Measurements from ENCODE around the gene ERC2. TPM values are rescaled to one million over a fixed set of nuclear protein-coding genes. Genes with fewer than 3 reads are reported as not detected.
"Not testable (repeated sequence)": the region's sequence is repeated elsewhere in the genome, so short reads cannot be mapped to it uniquely, and the experiment has no call there.

ERC2 gene
- total and polyA plus RNA-seq, 8 donors = 1.2 to 4.8 (median 2.3) TPM

DNA sequence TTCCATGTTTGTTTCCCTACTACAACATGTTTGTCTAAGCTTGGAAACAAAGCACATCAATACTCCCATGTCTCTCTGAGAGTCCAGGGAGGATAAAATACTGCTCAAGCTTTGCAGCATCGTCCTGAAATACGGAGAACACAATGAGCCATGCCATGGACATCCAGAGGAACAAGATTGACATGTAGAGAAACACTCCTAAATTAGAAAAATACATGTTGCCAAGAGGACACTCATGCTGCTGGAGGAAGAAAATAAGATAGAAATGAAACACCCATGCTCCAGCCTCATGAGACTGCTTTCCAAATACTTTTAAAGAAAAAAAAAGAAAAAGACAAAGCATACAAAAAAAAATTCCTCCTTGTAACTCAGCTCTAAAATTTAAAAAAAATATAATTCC lies 387.0 kb downstream of the ERC2 start:
- Histone ChIP-seq H3K9me3 (no peaks in the 10 kb centered on the region), H3K36me3 (no peaks in the 10 kb centered on the region), H3K27me3 (peaks cover 0 to 2% (median 0%) of the 10 kb centered on the region in 4 donors), H3K4me1 (no peaks in the 10 kb centered on the region), H3K27ac (no peak overlapping the region), H3K4me3 (no peak overlapping the region)
- no peak for FAIRE-seq
- ATAC-seq = no peak
- intact Hi-C loops (cut with DNase I) = no loop called here
- no peak for DNase-seq
- TF ChIP-seq, protein P1, sequence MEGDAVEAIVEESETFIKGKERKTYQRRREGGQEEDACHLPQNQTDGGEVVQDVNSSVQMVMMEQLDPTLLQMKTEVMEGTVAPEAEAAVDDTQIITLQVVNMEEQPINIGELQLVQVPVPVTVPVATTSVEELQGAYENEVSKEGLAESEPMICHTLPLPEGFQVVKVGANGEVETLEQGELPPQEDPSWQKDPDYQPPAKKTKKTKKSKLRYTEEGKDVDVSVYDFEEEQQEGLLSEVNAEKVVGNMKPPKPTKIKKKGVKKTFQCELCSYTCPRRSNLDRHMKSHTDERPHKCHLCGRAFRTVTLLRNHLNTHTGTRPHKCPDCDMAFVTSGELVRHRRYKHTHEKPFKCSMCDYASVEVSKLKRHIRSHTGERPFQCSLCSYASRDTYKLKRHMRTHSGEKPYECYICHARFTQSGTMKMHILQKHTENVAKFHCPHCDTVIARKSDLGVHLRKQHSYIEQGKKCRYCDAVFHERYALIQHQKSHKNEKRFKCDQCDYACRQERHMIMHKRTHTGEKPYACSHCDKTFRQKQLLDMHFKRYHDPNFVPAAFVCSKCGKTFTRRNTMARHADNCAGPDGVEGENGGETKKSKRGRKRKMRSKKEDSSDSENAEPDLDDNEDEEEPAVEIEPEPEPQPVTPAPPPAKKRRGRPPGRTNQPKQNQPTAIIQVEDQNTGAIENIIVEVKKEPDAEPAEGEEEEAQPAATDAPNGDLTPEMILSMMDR (IDR thresholded peaks at IDR 0.05) = no peak
- WGBS, 2 donors = 52 to 54% methylated on average over 2 of the region's 2 CpGs

GRCh38 chr3:56076746-56077145 lies 391.5 kb downstream of the ERC2 start:
- WGBS, 2 donors = 47 to 52% methylated on average over 2 of the region's 2 CpGs
- no peak for FAIRE-seq
- Histone ChIP-seq H3K36me3 (no peaks in the 10 kb centered on the region), H3K27ac (no peak overlapping the region), H3K4me1 (no peaks in the 10 kb centered on the region), H3K27me3 (no peaks in the 10 kb centered on the region), H3K4me3 (no peak overlapping the region), H3K9me3 (no peaks in the 10 kb centered on the region)
- TF ChIP-seq, protein P1 (IDR thresholded peaks at IDR 0.05) = no peak
- peak in 1 of 4 donors; percentile 25 for ATAC-seq
- DNase-seq = no peak
- intact Hi-C loops (cut with DNase I) = no loop called here

GRCh38 chr3:56075089-56075488 lies 393.2 kb downstream of the ERC2 start:
- TF ChIP-seq, protein P1 (IDR thresholded peaks at IDR 0.05) = no peak
- ATAC-seq (no peak), DNase-seq (no peak), FAIRE-seq (no peak)
- no peaks in the 10 kb centered on the region for H3K27me3 ChIP-seq
- H3K27ac ChIP-seq = no peak overlapping the region
- no peaks in the 10 kb centered on the region for H3K9me3 ChIP-seq
- no peaks in the 10 kb centered on the region for H3K36me3 ChIP-seq
- H3K4me3 ChIP-seq = no peak overlapping the region
- intact Hi-C loops (cut with DNase I) = no loop called here
- H3K4me1 ChIP-seq = no peaks in the 10 kb centered on the region
- 47 to 89% methylated on average over 1 of the region's 1 CpG for WGBS, 2 donors

DNA sequence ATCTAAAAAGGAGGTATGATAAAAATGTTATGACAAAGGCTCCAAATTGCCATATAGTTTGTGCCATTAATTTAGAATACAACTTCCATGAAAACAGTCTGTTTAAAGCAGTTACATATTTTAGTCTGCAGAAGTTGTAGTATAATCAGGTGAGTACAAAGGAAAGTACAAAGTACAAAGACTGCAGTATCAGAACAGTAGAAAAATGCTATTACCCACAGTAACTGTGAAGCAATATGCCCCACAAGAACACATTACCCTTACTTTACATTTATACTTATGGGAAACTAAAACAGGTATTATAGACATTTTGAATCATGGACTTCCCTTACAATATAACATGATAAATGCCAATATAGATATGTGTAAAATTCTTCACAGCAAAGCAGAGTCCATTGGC lies 398.5 kb downstream of the ERC2 start:
- no peaks in the 10 kb centered on the region for H3K36me3 ChIP-seq
- FAIRE-seq (no peak), DNase-seq (no peak), ATAC-seq (no peak)
- H3K9me3 ChIP-seq = no peaks in the 10 kb centered on the region
- H3K27ac ChIP-seq = no peak overlapping the region
- TF ChIP-seq, protein P1 (IDR thresholded peaks at IDR 0.05) = no peak
- no peaks in the 10 kb centered on the region for H3K27me3 ChIP-seq
- no peaks in the 10 kb centered on the region for H3K4me1 ChIP-seq
- no peak overlapping the region for H3K4me3 ChIP-seq
- intact Hi-C loops (cut with DNase I) = no loop called here

- FAIRE-seq = not testable (repeated sequence)
Measured at GRCh38 chr3:56066405-56066804, 401.9 kb downstream of the ERC2 start.

DNA sequence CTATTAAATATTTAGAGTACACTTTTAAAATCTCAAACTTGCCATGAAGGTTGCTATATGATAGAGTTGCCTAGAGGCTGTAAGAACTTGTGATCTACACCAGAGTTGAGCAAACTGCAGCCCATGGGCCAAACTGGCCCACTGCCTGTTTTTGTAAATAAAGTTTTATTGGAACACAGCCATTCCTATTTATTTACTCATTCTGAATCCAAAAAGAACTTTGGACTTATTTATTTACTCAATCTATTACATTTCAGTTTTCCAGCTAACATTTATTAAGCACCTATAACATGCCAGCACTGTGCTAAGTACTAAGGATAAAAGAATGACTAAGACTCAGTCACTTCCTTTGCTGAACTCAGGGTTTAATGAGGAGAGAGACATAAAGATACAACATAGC lies 403.6 kb downstream of the ERC2 start:
- Histone ChIP-seq H3K4me1 (no peaks in the 10 kb centered on the region), H3K27ac (no peak overlapping the region), H3K4me3 (no peak overlapping the region), H3K9me3 (no peaks in the 10 kb centered on the region), H3K27me3 (no peaks in the 10 kb centered on the region), H3K36me3 (no peaks in the 10 kb centered on the region)
- no peak for FAIRE-seq
- no peak for ATAC-seq
- intact Hi-C loops (cut with DNase I) = no loop called here
- DNase-seq = no peak
- TF ChIP-seq, protein P1 (IDR thresholded peaks at IDR 0.05) = no peak

More at GRCh38 chr3:56066405-56066804, 401.9 kb downstream of the ERC2 start:
- H3K27ac ChIP-seq; H3K4me1 ChIP-seq; H3K4me3 ChIP-seq; H3K27me3 ChIP-seq; H3K9me3 ChIP-seq; intact Hi-C loops (cut with DNase I); DNase-seq; H3K36me3 ChIP-seq; ATAC-seq: not testable (repeated sequence)
- WGBS, 2 donors = 94% methylated on average over 1 of the region's 1 CpG
